GM12891 (cell line): ENCODE results near the gene PEX11B.

Experiments
- PAX5 ChIP-seq: IDR thresholded peaks from 2 replicates; pipeline ENCODE4 v1.6.1; 2011; ENCODE audit warnings: low read length, moderate library complexity, mild to moderate bottlenecking; ENCODE audit not compliant: insufficient read depth, severe bottlenecking
- POLR2A ChIP-seq: IDR thresholded peaks from 2 replicates; pipeline ENCODE4 v1.6.1; 2011; ENCODE audit warnings: low read depth, low read length, control low read depth
- POLR2AphosphoS5 ChIP-seq: IDR thresholded peaks from 2 replicates; pipeline ENCODE4 v1.6.1; 2011; ENCODE audit warnings: low read depth, low read length, control low read depth
- POU2F2 ChIP-seq: IDR thresholded peaks from 2 replicates; pipeline ENCODE4 v1.6.1; 2011; ENCODE audit warnings: low read depth, mild to moderate bottlenecking, control low read depth, low read length, moderate library complexity
- SPI1 ChIP-seq: IDR thresholded peaks from 2 replicates; pipeline ENCODE4 v1.6.1; 2011; ENCODE audit warnings: low read depth, low read length, control low read depth
- TAF1 ChIP-seq: IDR thresholded peaks from 2 replicates; pipeline ENCODE4 v1.6.1; 2011; ENCODE audit warnings: low read depth, low read length, control low read depth

- TF ChIP-seq POLR2AphosphoS5 (no peak), POU2F2 (no peak), TAF1 (no peak), POLR2A (no peak), PAX5 (no peak), SPI1 (no peak)
Measured at GRCh38 chr1:145967288-145967687, 48.8 kb upstream of the PEX11B start.
